ENCODE results near the gene CACNB2. TPM values are rescaled to one million over a fixed set of nuclear protein-coding genes. Genes with fewer than 3 reads are reported as not detected.
"Not testable (repeated sequence)": the region's sequence is repeated elsewhere in the genome, so short reads cannot be mapped to it uniquely, and the experiment has no call there.

Gene CACNB2
- total and polyA plus RNA-seq, 9 donors, result 1.1 to 2.0 (median 1.4) TPM

DNA sequence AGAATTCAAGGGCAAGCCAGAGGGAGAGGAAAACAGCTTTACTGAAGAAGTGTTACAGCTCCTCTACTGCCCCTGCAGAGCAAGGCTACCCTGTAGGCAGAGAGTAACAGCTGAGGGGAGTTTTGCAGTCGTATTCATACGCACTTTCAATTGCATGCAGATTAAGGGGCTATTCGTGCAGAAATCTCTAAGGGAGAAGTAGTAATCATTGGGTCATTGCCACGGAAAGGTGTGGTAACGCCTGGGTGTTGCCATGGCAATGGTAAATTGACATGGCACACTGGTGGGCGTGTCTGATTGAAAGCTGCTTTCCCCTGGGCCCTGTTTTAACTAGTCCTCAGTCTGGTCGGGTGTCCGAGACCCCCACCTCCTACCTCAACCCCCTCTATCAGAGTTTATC lies 284.0 kb downstream of the CACNB2 start:
- Histone ChIP-seq H3K27ac (ENCODE audit: low read length) (no peak overlapping the region), H3K27me3 (ENCODE audit: control insufficient read depth, insufficient read depth, low read length) (no peaks in the 10 kb centered on the region), H3K9me3 (replicated peaks; ENCODE audit: control insufficient read depth, low read depth, low read length) (no peaks in the 10 kb centered on the region), H3K4me3 (ENCODE audit: low read length) (no peak overlapping the region), H3K4me1 (ENCODE audit: control insufficient read depth, insufficient read depth, low read length) (no peaks in the 10 kb centered on the region), H3K36me3 (ENCODE audit: control insufficient read depth, insufficient read depth, low read length) (no peaks in the 10 kb centered on the region)
- 30% methylated on average over 5 of the region's 8 CpGs for WGBS (ENCODE audit: insufficient coverage)
- no peak for DNase-seq

DNA sequence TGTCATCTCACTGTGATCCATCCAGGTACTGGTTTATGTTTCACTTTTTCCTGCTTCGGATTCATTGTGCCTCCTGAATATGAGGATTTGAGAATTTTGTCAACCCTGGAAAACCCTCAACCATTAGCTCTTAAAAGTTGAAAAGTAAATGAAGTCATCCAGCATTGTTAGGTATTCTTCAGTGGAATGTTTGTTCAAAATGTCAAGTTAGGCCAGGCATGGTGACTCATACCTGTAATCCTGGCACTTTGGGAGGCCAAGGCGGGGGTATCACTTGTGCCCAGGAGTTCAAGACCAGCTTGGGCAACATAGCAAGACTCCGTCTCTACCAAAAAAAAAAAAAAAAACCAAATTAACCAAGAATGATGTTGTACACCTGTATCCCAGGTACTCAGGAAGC lies 289.1 kb downstream of the CACNB2 start:
- H3K9me3 ChIP-seq (replicated peaks; ENCODE audit: control insufficient read depth, low read depth, low read length), result no peaks in the 10 kb centered on the region
- WGBS (ENCODE audit: insufficient coverage), result no CpG with 5 or more reads among the region's 3 CpGs
- no peak overlapping the region for H3K27ac ChIP-seq (ENCODE audit: low read length)
- H3K4me3 ChIP-seq (ENCODE audit: low read length), result no peak overlapping the region
- H3K27me3 ChIP-seq (ENCODE audit: control insufficient read depth, insufficient read depth, low read length), result no peaks in the 10 kb centered on the region
- H3K4me1 ChIP-seq (ENCODE audit: control insufficient read depth, insufficient read depth, low read length), result no peaks in the 10 kb centered on the region
- DNase-seq, result no peak
- no peaks in the 10 kb centered on the region for H3K36me3 ChIP-seq (ENCODE audit: control insufficient read depth, insufficient read depth, low read length)

DNA sequence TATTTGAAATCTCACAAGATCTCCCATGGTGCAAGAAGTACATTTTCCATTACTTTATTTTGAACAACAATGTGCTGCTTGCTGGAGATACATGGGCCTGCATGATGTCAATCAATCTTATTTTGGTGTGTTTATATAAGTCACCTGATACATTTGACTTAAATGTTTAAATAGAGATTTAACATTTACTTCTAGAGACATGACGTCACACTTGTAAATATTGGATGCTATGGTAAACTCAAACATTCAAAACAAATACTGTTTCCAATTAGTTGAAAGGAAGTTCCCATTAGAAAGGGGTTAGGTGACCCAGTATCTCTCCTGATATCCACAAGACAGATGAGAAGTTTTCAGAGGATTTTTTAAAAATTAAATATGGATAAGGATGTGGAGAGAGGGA lies 296.7 kb downstream of the CACNB2 start:
- no peak for DNase-seq
- Histone ChIP-seq H3K27me3 (ENCODE audit: control insufficient read depth, insufficient read depth, low read length) (no peaks in the 10 kb centered on the region), H3K27ac (ENCODE audit: low read length) (no peak overlapping the region), H3K4me3 (ENCODE audit: low read length) (no peak overlapping the region), H3K36me3 (ENCODE audit: control insufficient read depth, insufficient read depth, low read length) (no peaks in the 10 kb centered on the region), H3K4me1 (ENCODE audit: control insufficient read depth, insufficient read depth, low read length) (no peaks in the 10 kb centered on the region), H3K9me3 (replicated peaks; ENCODE audit: control insufficient read depth, low read depth, low read length) (no peaks in the 10 kb centered on the region)
- WGBS (ENCODE audit: insufficient coverage), result no CpG with 5 or more reads among the region's 1 CpG

DNA sequence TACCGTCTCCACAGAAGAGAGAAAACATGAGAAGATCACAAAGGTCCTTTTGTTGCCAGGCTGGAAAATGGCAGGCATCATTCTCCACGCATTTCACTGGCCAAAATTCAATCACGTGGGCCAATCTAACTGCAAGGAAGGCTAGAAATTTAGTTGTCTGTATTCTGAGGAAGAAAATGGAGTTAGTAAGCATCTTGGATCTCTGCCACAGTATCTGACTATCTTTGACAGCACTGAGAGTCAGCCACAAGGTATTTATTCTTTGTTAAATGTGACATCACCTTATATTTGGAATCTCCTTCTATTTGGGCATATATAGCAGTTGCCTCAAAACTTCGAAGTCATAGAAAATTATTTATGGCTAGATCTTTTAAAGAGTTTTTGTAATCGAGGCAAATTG lies 297.3 kb downstream of the CACNB2 start:
- no peaks in the 10 kb centered on the region for H3K36me3 ChIP-seq (ENCODE audit: control insufficient read depth, insufficient read depth, low read length)
- no peaks in the 10 kb centered on the region for H3K4me1 ChIP-seq (ENCODE audit: control insufficient read depth, insufficient read depth, low read length)
- H3K4me3 ChIP-seq (ENCODE audit: low read length), result no peak overlapping the region
- no peak for DNase-seq
- H3K27ac ChIP-seq (ENCODE audit: low read length), result no peak overlapping the region
- WGBS (ENCODE audit: insufficient coverage), result 75% methylated on average over 2 of the region's 5 CpGs
- H3K27me3 ChIP-seq (ENCODE audit: control insufficient read depth, insufficient read depth, low read length), result no peaks in the 10 kb centered on the region
- H3K9me3 ChIP-seq (replicated peaks; ENCODE audit: control insufficient read depth, low read depth, low read length), result no peaks in the 10 kb centered on the region

DNA sequence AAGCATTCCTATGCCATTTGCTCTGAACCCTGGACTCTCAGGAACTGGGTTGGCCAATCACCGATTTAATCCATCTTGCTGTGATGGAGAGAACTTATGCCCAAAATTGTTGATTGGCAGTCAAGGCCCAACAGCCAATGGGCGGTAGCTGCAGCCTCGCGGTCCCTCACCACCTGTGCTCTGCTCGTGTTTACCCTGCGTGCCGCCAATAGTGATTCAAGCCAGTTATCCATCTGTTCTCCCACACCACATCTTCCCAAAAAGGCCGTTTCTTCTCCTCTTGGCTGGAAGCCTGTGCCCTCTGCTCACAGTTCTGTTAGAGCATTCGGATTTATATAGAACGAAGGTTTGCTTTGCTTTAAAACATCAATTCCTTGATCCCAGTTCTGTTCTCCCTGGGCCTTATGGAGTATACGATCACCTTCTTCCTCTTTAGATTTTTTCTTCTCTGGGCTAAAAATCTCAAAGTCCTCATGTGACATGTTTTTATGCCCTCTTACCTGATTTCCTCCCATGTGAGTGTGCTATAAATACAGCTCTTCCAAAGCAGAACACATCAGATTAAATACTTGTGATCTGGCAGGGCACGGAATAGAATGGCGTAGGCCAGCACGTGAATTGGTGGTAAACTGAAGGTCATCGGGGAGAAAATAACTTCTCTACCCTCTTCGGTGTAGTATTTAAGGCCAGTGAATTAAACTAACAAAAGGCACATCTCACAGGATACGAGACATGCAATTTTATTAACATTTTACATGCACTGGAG lies 298.3 kb downstream of the CACNB2 start:
- DNase-seq, result no peak
- Histone ChIP-seq H3K9me3 (replicated peaks; ENCODE audit: control insufficient read depth, low read depth, low read length) (no peaks in the 10 kb centered on the region), H3K27me3 (ENCODE audit: control insufficient read depth, insufficient read depth, low read length) (no peaks in the 10 kb centered on the region), H3K4me1 (ENCODE audit: control insufficient read depth, insufficient read depth, low read length) (no peaks in the 10 kb centered on the region), H3K27ac (ENCODE audit: low read length) (no peak overlapping the region), H3K4me3 (ENCODE audit: low read length) (no peak overlapping the region), H3K36me3 (ENCODE audit: control insufficient read depth, insufficient read depth, low read length) (no peaks in the 10 kb centered on the region)
- 93% methylated on average over 9 of the region's 17 CpGs for WGBS (ENCODE audit: insufficient coverage)

DNA sequence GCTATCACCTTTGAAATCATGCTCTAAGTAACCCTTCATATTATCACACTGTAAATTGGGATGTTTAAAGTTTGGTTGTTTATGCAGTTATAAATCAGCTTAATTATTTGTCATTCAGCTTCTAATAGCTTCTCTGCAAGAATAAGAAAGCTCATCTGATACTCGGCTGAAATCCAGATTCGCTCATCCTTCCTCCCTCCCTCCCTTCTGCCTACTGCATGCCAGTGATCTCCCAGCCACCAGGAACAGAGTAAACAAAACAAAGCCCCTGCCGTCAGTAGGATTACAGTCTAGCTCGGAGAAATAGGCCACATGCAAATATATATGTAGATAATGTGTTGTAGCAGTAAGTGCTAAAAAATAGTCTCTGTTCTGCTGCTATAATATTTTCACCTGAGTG lies 299.4 kb downstream of the CACNB2 start:
- WGBS (ENCODE audit: insufficient coverage), result 88% methylated on average over 2 of the region's 4 CpGs

DNA sequence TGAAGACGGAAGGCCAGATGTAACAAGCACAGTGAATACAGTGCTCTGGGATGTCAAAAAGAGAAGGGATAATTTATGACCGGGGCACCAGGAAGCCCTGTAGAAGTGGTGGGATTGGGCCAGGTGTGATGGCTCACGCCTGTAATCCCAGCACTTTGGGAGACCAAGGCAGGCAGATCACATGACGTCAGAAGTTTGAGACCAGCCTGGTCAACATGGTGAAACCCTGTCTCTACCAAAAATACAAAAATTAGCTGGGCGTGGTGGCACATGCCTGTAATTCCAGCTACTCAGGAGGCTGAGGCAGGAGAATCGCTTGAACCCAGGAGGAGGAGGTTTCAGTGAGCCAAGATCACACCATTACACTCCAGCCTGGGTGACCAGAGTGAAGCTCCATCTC lies 305.4 kb downstream of the CACNB2 start:
- H3K36me3 ChIP-seq (ENCODE audit: control insufficient read depth, insufficient read depth, low read length); H3K9me3 ChIP-seq (replicated peaks; ENCODE audit: control insufficient read depth, low read depth, low read length); DNase-seq; H3K4me1 ChIP-seq (ENCODE audit: control insufficient read depth, insufficient read depth, low read length); H3K4me3 ChIP-seq (ENCODE audit: low read length); H3K27ac ChIP-seq (ENCODE audit: low read length); H3K27me3 ChIP-seq (ENCODE audit: control insufficient read depth, insufficient read depth, low read length): not testable (repeated sequence)
- 74% methylated on average over 3 of the region's 6 CpGs for WGBS (ENCODE audit: insufficient coverage)

More for the DNA sequence above, 299.4 kb downstream of the CACNB2 start:
- H3K27me3 ChIP-seq (ENCODE audit: control insufficient read depth, insufficient read depth, low read length), result no peaks in the 10 kb centered on the region
- H3K27ac ChIP-seq (ENCODE audit: low read length), result no peak overlapping the region
- no peaks in the 10 kb centered on the region for H3K4me1 ChIP-seq (ENCODE audit: control insufficient read depth, insufficient read depth, low read length)
- DNase-seq, result no peak
- no peaks in the 10 kb centered on the region for H3K36me3 ChIP-seq (ENCODE audit: control insufficient read depth, insufficient read depth, low read length)
- no peak overlapping the region for H3K4me3 ChIP-seq (ENCODE audit: low read length)
- H3K9me3 ChIP-seq (replicated peaks; ENCODE audit: control insufficient read depth, low read depth, low read length), result no peaks in the 10 kb centered on the region

DNA sequence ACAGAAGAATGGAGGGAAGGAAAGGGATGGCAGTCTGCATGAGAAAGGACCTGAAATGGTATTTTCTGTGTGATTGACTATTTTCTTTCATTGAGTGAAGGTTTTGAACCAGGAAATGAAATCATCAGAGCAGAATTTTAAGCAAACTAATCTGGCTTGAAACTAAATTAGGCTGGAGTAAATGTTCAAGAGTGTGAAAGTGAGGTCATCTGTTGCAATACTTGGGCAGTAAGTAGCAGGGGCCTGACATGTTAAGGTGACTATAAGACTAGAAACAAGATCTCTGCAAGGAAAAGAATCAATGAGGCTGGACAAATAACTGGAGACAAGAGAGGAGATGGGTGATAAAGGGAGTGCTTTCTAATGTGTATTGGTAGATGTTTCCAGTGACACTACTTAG lies 306.0 kb downstream of the CACNB2 start:
- H3K4me1 ChIP-seq (ENCODE audit: control insufficient read depth, insufficient read depth, low read length), result peaks cover 2% of the 10 kb centered on the region
- no peaks in the 10 kb centered on the region for H3K27me3 ChIP-seq (ENCODE audit: control insufficient read depth, insufficient read depth, low read length)
- H3K9me3 ChIP-seq (replicated peaks; ENCODE audit: control insufficient read depth, low read depth, low read length), result no peaks in the 10 kb centered on the region
- no peak overlapping the region for H3K4me3 ChIP-seq (ENCODE audit: low read length)
- DNase-seq, result no peak
- H3K27ac ChIP-seq (ENCODE audit: low read length), result no peak overlapping the region
- no peaks in the 10 kb centered on the region for H3K36me3 ChIP-seq (ENCODE audit: control insufficient read depth, insufficient read depth, low read length)

DNA sequence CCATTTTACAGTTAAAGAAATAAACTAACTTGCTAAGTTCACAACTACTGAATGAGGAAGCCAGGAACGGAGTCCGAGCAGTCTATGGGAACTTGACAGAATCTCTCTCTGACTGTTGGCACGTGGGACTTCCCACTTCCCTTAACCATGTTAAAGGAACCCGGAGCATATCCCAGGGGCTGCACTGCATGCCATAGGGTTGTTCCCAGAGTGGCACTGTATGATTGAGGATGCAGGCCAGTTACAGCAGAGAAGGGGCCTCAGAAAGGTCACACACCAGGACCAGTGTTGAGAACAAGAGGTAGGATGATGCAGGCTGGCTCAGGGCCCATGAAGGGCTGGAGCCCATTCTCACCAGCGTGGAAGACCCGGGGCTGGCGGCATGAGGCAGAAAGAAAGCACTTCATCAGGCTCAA lies 309.4 kb downstream of the CACNB2 start:
- Histone ChIP-seq H3K4me1 (ENCODE audit: control insufficient read depth, insufficient read depth, low read length) (peaks cover 2% of the 10 kb centered on the region), H3K27ac (ENCODE audit: low read length) (no peak overlapping the region), H3K27me3 (ENCODE audit: control insufficient read depth, insufficient read depth, low read length) (no peaks in the 10 kb centered on the region), H3K4me3 (ENCODE audit: low read length) (no peak overlapping the region), H3K9me3 (replicated peaks; ENCODE audit: control insufficient read depth, low read depth, low read length) (no peaks in the 10 kb centered on the region), H3K36me3 (ENCODE audit: control insufficient read depth, insufficient read depth, low read length) (no peaks in the 10 kb centered on the region)
- 17% methylated on average over 3 of the region's 7 CpGs for WGBS (ENCODE audit: insufficient coverage)
- peak; percentile 33 for DNase-seq

DNA sequence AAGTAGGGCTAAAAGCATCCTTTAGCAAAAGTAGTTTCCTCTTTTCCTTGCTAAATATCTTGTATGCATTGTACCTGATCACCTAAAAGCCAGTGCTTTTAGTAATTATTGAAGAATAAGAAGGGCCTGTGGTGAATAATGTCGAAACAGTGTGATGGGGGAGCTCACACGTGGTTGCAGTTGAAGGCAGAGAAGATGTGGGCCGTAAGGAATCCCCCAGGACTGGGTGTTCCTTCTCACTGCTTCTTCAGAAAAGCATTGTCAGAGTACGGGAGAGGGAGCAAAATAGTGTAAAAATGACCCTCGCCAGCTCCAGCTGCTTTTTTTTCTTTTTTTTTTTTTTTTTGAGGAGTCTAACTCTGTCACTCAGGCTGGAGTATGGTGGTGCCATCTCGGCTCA lies 310.1 kb downstream of the CACNB2 start:
- 75% methylated on average over 2 of the region's 6 CpGs for WGBS (ENCODE audit: insufficient coverage)
- H3K27me3 ChIP-seq (ENCODE audit: control insufficient read depth, insufficient read depth, low read length), result no peaks in the 10 kb centered on the region
- no peaks in the 10 kb centered on the region for H3K36me3 ChIP-seq (ENCODE audit: control insufficient read depth, insufficient read depth, low read length)
- H3K9me3 ChIP-seq (replicated peaks; ENCODE audit: control insufficient read depth, low read depth, low read length), result no peaks in the 10 kb centered on the region
- H3K4me1 ChIP-seq (ENCODE audit: control insufficient read depth, insufficient read depth, low read length), result peaks cover 2% of the 10 kb centered on the region
- peak; percentile 7 for DNase-seq
- no peak overlapping the region for H3K4me3 ChIP-seq (ENCODE audit: low read length)
- no peak overlapping the region for H3K27ac ChIP-seq (ENCODE audit: low read length)
